ENCODE data around the gene PLD2. TPM values are rescaled to one million over a fixed set of nuclear protein-coding genes. Genes with fewer than 3 reads are reported as not detected.

Gene PLD2
- total RNA-seq, 1 experiment from 2014 or later, result 31.7 TPM

DNA sequence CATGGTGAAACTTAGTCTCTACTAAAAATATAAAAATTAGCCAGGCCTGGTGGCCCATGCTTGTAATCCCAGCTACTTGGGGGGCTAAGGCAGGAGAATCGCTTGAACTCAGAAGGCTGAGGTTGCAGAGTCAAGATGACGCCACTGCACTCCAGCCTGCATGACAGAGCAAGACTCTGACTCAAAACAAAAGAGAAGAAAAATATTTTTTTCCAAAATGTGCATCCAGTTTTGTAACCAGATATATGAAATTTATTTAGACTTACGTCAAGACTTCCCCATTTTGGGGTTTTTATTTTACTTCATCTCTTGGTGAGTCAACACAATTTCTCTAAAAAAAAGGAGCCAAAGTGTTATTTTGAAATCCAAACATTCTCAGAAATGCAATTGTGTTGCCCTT is 40.8 kb upstream of the PLD2 start:
- POLR2A ChIA-PET, result no interaction called here
- intact Hi-C loops (cut with micrococcal nuclease), result no loop called here
- H3K27me3 Mint-ChIP-seq (ENCODE audit: insufficient read depth, unreplicated experiment), result peaks cover 18% of the 10 kb centered on the region
- CTCF ChIA-PET, result interaction anchor here (0.6 kb wide), 1 partner anchor 116 kb away, joined by 3 read pairs; no protein-coding TSS in a partner anchor
- no TSS peak for BruUV-seq (replicated peaks)
- no peak overlapping the region for H3K4me3 Mint-ChIP-seq (ENCODE audit: unreplicated experiment)
- H3K4me1 Mint-ChIP-seq (ENCODE audit: insufficient read depth, unreplicated experiment), result no peaks in the 10 kb centered on the region
- no peaks in the 10 kb centered on the region for H3K9me3 Mint-ChIP-seq (ENCODE audit: unreplicated experiment)
- H3K36me3 Mint-ChIP-seq (ENCODE audit: insufficient read depth, unreplicated experiment), result no peaks in the 10 kb centered on the region
- DNase-seq (ENCODE audit: unreplicated experiment), result no peak
- no peak overlapping the region for H3K27ac Mint-ChIP-seq (ENCODE audit: low read depth, unreplicated experiment)
- TF ChIP-seq, protein P1, sequence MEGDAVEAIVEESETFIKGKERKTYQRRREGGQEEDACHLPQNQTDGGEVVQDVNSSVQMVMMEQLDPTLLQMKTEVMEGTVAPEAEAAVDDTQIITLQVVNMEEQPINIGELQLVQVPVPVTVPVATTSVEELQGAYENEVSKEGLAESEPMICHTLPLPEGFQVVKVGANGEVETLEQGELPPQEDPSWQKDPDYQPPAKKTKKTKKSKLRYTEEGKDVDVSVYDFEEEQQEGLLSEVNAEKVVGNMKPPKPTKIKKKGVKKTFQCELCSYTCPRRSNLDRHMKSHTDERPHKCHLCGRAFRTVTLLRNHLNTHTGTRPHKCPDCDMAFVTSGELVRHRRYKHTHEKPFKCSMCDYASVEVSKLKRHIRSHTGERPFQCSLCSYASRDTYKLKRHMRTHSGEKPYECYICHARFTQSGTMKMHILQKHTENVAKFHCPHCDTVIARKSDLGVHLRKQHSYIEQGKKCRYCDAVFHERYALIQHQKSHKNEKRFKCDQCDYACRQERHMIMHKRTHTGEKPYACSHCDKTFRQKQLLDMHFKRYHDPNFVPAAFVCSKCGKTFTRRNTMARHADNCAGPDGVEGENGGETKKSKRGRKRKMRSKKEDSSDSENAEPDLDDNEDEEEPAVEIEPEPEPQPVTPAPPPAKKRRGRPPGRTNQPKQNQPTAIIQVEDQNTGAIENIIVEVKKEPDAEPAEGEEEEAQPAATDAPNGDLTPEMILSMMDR (IDR thresholded peaks at IDR 0.05; ENCODE audit: unreplicated experiment), result no peak

DNA sequence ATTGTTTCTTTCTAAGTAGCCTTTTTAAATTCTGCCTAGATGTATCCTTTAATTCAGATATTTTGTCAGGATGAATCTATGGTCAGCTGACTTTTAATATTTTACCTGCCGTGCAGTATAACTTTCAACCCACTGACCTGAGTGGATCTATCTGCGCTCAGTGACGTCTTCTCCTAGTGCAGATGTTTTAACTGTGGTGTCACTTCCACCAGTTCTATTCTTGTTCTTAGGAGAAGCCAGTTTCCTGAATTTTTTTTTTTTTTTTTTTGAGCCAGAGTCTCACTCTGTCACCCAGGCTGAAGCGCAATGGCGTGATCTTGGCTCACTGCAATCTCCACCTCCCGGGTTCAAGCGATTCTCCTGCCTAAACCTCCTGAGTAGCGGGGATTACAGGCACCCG is 40.2 kb upstream of the PLD2 start:
- no peak for DNase-seq (ENCODE audit: unreplicated experiment)
- Mint-ChIP-seq H3K4me3 (ENCODE audit: unreplicated experiment) (no peak overlapping the region), H3K27me3 (ENCODE audit: insufficient read depth, unreplicated experiment) (peaks cover 18% of the 10 kb centered on the region), H3K4me1 (ENCODE audit: insufficient read depth, unreplicated experiment) (peaks cover 2% of the 10 kb centered on the region), H3K27ac (ENCODE audit: low read depth, unreplicated experiment) (no peak overlapping the region), H3K9me3 (ENCODE audit: unreplicated experiment) (no peaks in the 10 kb centered on the region), H3K36me3 (ENCODE audit: insufficient read depth, unreplicated experiment) (no peaks in the 10 kb centered on the region)
- intact Hi-C loops (cut with micrococcal nuclease), result no loop called here
- ChIA-PET CTCF (interaction anchor here (0.6 kb wide), 1 partner anchor 116 kb away, joined by 3 read pairs; no protein-coding TSS in a partner anchor), POLR2A (no interaction called here)
- TF ChIP-seq, protein P1 (IDR thresholded peaks at IDR 0.05; ENCODE audit: unreplicated experiment), result no peak
- no TSS peak for BruUV-seq (replicated peaks)

DNA sequence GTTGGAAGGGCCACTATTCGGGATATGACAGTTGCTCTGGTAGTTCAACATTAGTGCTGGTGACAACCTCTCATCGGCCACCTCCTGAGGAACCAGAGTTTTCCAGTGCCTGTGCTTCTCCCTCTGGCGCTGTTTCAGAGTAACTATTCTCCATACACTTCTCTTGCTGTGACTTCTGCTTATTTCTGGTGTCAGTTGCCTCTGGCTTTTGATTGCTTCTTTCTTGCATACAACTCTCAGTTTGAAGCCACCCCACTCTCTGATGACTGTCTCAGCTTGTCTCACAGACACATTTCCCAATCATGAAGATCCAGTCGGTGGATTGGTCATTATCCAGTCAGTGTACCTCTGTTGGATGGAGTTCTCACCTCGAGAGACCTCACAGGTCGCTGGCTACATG is 38.7 kb upstream of the PLD2 start:
- DNase-seq (ENCODE audit: unreplicated experiment), result no peak
- no peaks in the 10 kb centered on the region for H3K36me3 Mint-ChIP-seq (ENCODE audit: insufficient read depth, unreplicated experiment)
- H3K27me3 Mint-ChIP-seq (ENCODE audit: insufficient read depth, unreplicated experiment), result peaks cover 22% of the 10 kb centered on the region
- H3K4me3 Mint-ChIP-seq (ENCODE audit: unreplicated experiment), result no peak overlapping the region
- no TSS peak for BruUV-seq (replicated peaks)
- TF ChIP-seq, protein P1 (IDR thresholded peaks at IDR 0.05; ENCODE audit: unreplicated experiment), result no peak
- peaks cover 3% of the 10 kb centered on the region for H3K4me1 Mint-ChIP-seq (ENCODE audit: insufficient read depth, unreplicated experiment)
- H3K9me3 Mint-ChIP-seq (ENCODE audit: unreplicated experiment), result no peaks in the 10 kb centered on the region
- intact Hi-C loops (cut with micrococcal nuclease), result no loop called here
- ChIA-PET POLR2A (interaction anchor here (0.6 to 1.7 kb wide), 3 partner anchors 15 to 151 kb away, joined by 3 to 4 read pairs (median 3); no protein-coding TSS in a partner anchor), CTCF (interaction anchor here (0.5 kb wide), 1 partner anchor 317 kb away, joined by 5 read pairs; no protein-coding TSS in a partner anchor)
- H3K27ac Mint-ChIP-seq (ENCODE audit: low read depth, unreplicated experiment), result no peak overlapping the region

DNA sequence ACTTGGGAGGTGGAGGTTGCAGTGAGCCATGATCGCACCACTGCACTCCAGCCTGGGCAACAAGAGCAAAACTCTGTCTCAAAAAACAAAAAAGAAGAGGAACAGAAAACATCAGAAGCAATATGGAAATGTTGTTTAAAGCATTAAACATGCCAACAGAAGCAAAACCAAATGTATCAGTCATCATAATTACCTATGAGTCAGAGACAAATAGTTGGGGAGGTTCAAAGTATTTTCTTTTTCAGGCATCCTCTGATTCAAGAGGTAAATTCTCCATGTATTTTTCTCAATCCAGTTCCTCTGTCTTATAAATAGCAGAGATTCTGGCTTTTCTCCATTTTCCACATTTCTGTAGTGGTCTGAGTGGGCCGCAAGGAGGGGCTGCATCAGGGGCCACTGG is 37.3 kb upstream of the PLD2 start:
- H3K4me3 Mint-ChIP-seq (ENCODE audit: unreplicated experiment), result no peak overlapping the region
- DNase-seq (ENCODE audit: unreplicated experiment), result peak; percentile 3
- peaks cover 24% of the 10 kb centered on the region for H3K27me3 Mint-ChIP-seq (ENCODE audit: insufficient read depth, unreplicated experiment)
- no TSS peak for BruUV-seq (replicated peaks)
- no peaks in the 10 kb centered on the region for H3K9me3 Mint-ChIP-seq (ENCODE audit: unreplicated experiment)
- ChIA-PET CTCF (interaction anchor here (0.7 kb wide), 1 partner anchor 21 kb away, joined by 3 read pairs; no protein-coding TSS in a partner anchor), POLR2A (interaction anchor here (1.7 kb wide), 1 partner anchor 16 kb away, joined by 4 read pairs; no protein-coding TSS in a partner anchor)
- H3K36me3 Mint-ChIP-seq (ENCODE audit: insufficient read depth, unreplicated experiment), result no peaks in the 10 kb centered on the region
- intact Hi-C loops (cut with micrococcal nuclease), result no loop called here
- peaks cover 3% of the 10 kb centered on the region for H3K4me1 Mint-ChIP-seq (ENCODE audit: insufficient read depth, unreplicated experiment)
- H3K27ac Mint-ChIP-seq (ENCODE audit: low read depth, unreplicated experiment), result no peak overlapping the region
- TF ChIP-seq, protein P1 (IDR thresholded peaks at IDR 0.05; ENCODE audit: unreplicated experiment), result no peak
